NCI-H2196 (cell line): Measurements from ENCODE around the gene MCRS1.
"Not testable (repeated sequence)": the region's sequence is repeated elsewhere in the genome, so short reads cannot be mapped to it uniquely, and the experiment has no call there.

Experiments used
- DNase-seq: peaks from one replicate; lab custom pipeline; 2025; ENCODE audit not compliant: unreplicated experiment; lab: John Stamatoyannopoulos, UW

The MCRS1 gene, protein sequence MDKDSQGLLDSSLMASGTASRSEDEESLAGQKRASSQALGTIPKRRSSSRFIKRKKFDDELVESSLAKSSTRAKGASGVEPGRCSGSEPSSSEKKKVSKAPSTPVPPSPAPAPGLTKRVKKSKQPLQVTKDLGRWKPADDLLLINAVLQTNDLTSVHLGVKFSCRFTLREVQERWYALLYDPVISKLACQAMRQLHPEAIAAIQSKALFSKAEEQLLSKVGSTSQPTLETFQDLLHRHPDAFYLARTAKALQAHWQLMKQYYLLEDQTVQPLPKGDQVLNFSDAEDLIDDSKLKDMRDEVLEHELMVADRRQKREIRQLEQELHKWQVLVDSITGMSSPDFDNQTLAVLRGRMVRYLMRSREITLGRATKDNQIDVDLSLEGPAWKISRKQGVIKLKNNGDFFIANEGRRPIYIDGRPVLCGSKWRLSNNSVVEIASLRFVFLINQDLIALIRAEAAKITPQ

DNA sequence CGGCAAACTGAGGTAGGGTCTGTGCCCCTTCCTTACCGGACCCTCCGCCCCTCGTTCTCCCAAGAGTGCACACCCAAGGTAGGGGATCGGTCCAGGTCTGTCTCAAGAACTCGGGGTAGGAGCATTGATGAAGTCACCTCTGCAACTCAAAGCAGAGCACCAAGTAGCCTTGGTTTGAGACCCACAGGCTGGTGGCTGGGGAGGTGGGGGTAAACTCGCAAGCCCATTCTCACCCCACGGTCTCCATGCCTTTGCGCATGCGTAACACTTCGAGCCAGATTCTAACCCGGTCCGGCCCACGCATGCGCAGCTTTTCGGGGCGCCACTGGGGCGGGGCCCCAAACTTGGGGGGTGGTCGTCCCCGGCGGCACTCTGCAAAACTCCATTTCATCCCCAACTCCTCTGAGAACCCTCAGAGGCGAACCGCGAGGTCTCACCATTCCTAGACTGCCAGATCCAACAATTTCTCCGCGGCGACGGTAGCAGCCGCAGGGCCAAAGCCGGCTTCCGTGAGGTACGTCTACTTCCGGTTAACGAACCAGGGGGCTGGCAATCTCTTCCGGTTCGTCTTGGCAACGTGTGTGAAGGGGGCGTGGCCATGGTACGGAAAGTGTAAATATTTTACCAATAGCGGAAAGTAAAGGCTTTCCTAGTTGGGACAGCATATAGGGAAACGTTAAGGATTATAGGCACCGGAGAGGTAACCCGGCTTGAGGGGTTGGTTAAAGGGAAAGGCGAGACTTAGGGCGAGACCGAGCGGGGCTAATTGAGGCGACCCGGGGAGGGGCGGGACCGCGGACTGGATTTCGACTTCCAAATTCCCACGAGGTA is at the start of gene MCRS1:
Gene MCRS1, minus strand, starts transcription at position 532 of the 831 bp plus-strand sequence. CDS start 1,411 bp downstream, outside the sequence.
- DNase-seq: peak; percentile 91

DNA sequence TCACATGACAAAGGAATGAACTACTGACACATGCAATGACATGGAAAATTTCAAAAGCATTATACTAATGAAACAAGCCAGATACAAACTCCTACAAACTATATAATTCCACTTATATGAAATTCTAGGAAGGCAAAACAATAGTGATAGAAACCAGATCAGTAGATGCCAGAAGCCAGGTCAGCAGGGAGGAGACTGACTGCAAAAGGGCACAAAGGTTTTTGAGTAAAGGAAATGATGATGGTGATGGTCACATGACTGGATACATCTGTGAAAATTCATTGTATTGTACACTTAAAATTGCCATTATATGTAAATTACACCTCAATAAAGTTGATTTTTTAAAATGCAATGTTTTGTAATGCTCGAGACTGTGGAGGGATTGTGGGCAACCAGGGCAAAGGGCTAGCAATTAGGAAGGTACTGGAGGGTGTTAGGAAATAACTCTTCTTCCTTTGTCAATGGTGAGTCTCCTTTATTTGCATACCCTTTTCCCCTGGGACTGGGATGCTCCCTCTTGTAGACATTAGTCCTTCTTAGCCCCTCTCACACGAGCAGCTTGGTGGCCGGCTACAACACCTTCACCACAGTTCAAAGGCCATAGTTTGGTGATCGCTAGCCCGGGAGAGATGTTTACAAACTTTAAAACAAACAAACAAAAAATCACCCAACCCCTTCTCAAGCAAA is 48.7 kb upstream of the MCRS1 start:
- no peak for DNase-seq

DNA sequence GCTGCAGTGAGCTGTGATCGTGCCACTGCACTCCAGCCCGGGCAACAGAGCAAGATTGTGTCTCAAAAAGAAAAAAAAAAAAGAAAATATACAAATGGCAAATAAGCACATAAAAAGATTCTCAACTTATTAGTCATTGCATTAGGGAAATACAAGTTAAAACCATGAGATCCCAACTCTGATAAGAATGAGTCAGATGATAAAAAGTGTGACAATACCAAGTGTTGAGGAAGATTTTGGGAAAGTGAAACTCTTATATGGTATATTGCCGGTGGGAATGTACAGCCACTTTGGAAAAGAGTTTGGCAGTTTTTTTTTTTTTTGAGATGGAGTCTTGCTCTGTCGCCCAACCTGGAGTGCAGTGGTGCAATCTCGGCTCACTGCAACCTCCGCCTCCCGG is 47.8 kb upstream of the MCRS1 start:
- DNase-seq: no peak

DNA sequence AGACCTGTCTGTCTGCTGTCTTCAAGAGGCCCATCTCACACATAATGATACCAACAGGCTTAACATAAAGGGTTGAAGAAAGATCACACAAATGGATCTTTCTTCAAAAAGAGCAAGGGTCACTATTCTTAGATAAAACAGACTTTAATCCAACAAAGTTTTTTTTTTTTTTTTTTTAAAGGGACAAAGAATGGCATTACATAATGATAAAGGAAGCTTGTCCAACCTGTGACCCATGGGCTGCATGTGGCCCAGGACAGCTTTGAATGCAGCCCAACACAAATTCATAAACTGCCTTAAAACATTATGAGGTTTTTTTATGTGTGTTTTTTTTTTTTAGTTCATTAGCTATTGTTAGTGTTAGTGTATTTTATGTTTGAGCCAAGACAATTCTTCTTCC is 44.3 kb upstream of the MCRS1 start:
- DNase-seq: no peak

DNA sequence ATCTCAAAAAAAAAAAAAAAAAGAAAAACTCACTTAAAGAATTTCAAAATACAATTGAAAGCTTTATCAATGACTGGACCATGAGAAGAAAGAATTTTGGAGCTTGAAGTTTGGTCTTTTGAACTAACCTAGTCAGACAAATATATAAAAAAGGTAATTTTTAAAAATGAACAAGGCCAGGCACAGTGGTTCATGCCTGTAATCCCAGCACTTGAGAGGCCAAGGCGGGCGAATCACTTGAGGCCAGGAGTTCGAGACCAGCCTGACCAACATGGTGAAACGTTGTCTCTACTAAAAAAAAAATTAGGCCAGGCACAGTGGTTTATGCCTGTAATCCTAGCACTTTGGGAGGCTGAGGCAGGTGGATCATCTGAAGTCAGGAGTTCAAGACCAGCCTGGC is 42.8 kb upstream of the MCRS1 start:
- not testable (repeated sequence) for DNase-seq

DNA sequence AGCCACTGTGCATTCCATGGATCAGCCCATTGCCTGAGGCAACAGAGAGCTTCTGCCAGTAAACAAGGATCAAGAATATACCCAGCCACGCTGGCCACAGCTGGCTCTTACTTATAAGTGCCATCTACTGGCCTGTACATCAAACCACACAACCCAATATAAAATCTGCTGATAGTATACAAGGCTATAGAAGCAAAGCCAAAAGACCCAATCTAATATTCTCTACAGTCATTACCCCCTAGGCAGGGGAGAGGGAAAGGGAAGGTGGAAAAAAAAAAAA is 41.9 kb upstream of the MCRS1 start:
- DNase-seq: no peak

DNA sequence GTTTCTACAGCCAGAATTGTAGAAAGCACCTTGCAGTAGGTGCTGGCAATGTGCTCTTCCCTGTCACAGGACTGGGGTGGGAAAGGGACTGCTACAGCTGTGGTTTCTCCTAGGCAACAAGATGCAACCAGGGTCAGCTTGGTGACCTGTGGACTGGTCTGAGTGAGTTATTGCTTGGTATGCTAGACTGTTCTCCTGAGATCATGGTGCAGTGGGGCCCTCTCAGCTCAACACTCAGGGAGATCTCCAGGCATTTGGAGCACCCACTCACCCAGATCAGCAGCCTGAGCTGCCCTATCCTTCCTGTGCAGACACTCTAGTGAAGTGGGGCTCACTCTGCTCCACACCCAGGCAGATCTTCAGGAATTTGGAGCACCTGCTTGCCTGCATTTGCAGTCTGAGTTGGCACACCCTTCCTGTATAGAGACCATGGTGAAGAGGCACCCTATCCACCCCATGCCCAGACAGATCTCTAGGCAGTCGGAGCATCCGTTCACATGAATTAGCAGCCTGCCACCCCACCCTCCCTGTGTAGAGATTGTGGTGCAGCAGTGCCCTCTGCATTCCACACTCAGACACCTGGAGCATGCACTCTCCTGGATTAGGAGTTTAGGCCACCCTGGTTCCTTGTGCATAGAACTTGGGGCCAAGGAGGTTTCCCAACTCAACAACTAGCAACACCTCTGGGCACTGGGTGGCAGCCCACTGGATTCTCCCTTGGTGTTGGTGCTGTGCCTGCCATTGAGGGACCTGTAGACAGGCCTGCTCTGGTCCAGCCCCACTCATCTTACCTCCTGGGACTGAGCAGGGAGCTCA is 41.3 kb upstream of the MCRS1 start:
- DNase-seq: no peak

DNA sequence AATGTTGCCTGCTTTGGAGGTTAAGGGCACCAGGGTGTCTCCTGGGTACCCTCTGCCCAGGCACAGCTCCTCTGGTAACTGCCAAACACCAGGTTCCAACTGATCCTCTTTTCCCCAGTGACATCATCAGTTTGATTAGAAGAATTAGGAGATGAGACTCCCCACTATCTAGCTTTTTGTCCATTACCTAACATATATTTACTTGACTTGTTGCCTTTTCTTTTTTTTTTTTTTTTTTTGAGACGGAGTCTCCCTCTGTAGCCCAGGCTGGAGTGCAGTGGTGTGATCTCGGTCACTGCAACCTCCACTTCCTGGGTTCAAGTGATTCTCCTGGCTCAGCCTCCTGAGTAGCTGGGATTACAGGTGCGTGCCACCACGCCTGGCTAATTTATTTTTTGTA is 37.6 kb upstream of the MCRS1 start, which contains the start of gene FAM186B:
Gene FAM186B, minus strand, starts transcription at position 101 of the 400 bp plus-strand sequence. CDS start 162 bp downstream, outside the sequence.
- DNase-seq: not testable (repeated sequence)

DNA sequence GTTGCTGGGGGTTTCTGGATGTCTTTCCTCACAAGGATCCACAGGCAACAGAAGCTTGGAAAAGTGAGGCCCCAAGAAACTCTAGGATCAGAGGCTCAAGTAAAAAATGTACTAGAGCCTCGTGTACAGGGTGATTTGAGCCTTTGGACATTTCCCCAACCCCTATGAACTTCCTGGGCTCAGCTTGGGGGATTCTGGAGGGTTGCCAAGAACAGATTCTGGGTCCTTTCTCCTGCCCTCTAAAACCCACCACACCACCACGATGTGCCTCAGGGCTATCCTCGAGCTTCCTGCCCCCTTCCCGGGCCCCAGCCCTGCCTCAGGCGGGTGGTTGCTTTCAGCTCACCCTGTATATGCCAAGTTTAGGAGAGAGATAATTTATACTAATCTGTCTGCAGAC is 36.9 kb upstream of the MCRS1 start:
- no peak for DNase-seq

DNA sequence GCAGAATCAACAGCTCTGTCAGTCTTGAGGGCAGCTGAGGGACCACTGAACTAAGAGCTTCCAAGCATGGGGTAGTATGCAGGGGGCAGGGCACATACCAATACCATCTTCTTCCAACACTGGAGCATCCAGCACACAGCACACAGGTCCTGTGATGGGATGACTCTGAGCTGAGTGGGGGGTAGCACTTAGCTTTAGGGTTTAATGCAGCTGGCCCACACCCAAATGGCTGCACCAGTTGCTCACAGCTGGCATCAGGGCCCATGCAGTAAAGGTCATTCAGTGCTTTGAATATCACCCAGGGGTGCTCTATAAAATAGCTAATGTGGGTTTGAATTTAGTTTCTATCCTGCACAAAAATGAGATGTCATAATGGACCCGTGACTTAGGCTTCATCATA is 35.8 kb upstream of the MCRS1 start:
- no peak for DNase-seq

DNA sequence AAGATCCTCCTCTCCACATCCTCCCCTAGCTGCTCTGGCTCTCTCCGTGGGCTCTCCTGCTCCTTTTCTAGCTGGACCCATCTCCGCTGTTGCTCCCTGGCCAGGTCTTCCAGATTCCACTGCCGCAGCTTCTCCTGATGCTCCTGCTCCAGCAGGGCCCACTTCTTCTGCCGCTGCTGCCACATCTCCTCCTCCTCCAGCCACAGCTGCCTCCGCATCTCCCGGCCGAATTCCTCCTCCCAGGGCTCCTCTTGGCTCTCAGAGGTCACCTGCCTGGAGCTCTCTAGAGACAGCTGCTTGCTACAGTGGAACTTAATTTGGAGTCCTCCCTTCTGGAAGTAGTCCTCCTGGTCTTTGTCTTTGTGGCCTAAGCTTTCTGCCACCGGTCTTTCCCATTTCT is 32.0 kb upstream of the MCRS1 start:
- no peak for DNase-seq

DNA sequence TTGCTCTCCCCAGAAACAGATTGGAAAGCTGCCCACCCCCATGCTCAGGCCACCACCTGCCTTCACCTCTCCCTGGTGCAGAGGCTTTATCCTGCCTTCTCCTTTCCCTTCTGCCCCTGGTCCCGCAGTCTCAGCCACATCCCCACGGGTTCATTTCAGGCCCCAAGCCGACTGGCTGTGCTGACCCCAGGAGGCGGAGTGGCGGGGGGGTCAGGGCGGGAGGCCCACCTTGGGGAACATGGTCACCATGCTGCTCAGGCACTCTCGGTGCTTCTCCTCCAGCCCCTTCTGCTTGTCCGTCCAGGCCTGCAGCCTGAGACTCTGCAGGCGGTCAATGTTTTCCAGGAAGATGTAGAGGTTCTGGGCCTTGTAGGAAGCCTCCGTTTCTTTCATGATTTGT is 30.6 kb upstream of the MCRS1 start:
- no peak for DNase-seq

DNA sequence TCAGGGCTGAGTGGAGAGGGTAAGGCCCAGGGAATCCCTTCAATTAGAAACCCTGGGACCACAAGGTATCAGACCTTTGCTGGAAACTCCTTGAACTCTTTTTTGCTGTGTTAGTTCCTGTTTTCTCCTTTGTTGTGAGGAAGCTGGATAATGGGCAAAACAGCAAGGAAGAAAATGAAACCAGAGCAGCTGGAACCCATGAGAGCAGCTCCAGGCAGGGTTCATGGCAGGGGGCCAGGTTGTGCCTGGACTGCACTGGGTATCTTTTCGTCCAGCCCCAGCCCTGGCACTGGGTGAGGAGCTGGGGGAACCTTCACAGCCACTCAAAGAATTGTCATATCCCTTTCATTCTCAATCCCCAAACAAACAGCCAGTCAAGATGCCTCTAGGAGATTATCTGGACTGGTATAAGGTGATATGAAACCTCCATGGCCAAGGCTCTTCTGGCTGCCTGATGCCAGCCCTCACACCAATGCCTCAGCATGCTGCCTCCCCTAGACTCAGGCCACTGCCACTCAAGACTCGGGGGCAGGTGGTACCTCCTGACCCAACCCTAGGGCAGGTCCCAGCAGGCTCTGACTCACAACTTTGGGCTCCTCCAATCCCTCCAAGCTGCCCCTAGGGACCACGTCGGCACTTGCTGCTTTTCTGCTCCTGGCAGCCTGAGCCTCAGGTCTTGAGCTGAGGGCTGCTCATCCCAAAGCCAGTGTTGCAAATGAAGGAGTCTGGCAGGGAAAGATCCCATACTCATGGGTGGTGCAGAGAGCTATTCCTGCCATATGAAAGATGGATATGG is 21.0 kb upstream of the MCRS1 start:
- DNase-seq: peak; percentile 60

DNA sequence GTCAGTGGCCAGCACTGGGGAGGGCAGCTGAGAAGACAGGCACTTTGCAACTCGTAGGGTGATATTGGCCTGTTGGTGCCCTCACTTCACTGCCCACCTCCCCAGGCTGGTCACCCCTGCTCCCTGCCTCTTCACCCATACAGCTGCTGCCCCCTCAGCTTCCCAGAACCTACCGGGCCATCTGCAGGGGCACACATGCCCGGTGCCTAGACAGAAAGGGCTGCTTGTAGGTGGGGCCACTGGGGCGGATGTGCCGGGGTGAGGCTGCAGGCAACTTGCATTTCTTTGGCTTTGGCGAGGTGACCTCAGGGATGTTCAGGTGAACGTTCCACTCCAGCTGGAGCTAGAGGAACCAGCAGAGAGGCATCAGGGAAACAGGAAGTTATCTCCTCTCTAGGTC is 20.3 kb upstream of the MCRS1 start:
- DNase-seq: no peak

DNA sequence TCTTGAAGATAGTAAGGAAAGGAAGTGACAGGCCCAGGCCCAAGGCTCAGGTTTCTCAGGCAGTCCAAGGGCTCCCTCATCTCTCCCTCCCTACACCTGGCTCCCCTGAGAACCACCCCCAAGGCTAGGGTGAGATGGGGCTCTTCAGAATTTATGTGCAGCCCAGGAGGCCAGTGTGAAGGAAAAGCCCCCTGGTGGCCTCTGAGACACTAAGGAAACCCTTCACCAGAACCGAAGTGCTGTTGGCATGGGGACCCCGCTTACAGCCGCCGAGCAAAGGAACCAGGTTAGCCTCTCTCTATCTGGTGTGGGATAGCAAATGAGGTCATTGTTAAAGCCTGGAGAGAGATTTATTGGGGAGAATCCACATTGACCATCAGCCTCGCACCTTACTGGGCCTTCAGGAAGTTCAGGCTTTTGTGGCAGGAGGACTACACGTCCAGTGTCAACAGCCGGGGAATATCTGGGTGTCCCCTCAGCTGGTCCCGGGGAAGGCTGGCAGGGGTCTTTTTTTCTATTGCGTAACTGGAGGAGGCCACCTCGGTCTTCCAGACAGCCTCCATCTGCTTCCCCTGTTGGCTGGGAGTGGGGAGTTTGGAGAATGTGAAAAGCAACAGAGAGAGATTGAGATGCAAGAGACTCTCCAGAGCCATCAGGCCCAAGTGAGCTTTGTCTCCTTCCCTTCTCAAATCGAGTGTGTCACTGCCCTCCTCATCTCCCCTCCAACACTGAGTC is 19.4 kb upstream of the MCRS1 start:
- no peak for DNase-seq

DNA sequence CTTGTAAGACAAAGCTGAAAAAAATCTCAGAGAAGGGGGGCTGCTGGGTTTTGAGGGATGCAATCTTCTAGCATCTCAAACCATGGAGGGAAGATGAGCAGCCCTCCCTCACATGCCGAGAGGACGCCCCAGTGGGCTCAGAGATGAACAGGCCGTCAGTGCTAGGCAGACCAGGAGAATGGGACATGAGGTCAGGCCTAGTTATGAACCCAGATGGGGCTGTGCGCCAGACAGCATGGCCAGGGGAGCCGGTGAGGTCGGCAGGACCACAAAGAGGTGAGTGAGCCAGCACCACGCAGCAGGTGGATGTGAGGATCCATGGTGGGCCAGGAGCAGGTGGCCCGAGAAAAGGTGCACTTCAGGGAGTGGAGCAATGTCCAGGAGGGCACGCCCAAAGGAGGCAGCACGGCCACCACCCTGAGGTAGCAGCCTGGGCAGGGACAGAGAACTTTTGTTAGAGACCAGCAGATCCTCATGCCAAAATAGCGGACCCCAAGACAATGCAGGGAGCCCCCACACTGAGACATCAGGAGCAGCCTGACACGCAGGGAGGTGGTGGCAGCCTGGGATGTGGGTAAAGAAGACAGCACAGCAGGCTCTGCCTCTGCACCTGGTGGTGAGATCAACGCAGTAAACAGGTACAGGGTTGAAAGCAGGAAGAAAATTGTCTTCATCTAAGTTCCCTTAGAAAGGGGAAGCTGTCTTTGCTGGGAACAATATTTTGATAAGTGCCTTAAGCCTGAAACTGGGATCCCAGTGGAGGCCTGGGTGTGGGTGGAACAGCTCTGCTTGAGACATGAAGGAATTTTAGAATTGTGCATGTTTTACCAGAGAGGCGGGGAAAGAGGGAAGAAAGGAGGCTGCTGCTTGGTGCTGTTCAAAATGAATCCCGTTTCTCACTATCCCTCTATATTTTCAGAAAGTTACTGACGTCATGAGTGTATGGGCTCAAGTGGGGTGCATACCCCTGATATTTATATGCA is 17.8 kb upstream of the MCRS1 start:
- DNase-seq: no peak

DNA sequence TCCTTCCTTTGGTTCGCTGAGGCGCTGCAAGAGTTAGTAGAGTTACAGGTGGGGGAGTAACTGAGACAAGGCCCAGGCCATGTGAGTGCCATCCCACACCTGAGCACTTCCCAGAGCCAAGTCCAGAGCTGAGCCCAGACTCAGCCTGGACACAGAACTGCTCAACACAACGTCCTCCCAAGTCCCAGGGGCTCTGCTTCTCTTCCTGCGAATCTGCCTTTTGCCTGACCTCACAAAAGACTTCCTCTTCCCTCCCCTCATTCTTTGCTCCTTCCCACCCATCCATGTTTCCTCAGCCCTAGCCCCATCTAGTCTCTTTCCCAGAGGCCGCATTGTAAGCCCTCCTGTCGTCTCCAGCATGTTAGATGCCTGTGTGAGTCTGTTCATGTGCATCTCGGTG is 16.6 kb upstream of the MCRS1 start:
- DNase-seq: no peak
